ENCODE results near the gene RGS19. TPM values are rescaled to one million over a fixed set of nuclear protein-coding genes. Genes with fewer than 3 reads are reported as not detected.

Gene RGS19
- total and polyA plus RNA-seq, 8 donors, result 6.3 to 63.9 (median 8.8) TPM

DNA sequence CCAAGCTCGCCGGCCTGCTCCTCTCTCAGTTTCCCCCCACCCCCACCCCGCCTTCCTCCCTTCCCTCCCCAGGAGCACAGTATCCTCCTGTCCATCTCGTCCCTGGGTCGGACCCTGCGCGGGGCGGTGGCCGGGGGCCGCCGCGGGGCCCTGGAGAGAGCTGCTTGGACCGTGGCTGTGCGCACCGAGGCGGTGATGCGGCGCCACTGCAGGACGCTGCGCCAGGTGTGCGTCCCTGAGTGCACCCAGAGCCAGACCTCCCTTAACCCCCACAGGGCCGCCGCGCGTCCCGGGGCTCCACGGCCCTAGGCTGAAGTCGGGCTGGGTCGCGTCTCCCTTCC, 41.1 kb downstream of the RGS19 start:
- ATAC-seq, result peak; percentile 4
- peaks cover 32 to 73% of the 10 kb centered on the region in 2 donors for H3K27me3 ChIP-seq
- peaks cover 21 to 50% of the 10 kb centered on the region in 2 donors for H3K4me1 ChIP-seq

GRCh38 chr20:64037498-64038213, 41.7 kb downstream of the RGS19 start:
- H3K27me3 ChIP-seq, result peaks cover 32 to 69% of the 10 kb centered on the region in 2 donors
- intact Hi-C loops (cut with DNase I), result no loop called here
- TF ChIP-seq, protein P1, sequence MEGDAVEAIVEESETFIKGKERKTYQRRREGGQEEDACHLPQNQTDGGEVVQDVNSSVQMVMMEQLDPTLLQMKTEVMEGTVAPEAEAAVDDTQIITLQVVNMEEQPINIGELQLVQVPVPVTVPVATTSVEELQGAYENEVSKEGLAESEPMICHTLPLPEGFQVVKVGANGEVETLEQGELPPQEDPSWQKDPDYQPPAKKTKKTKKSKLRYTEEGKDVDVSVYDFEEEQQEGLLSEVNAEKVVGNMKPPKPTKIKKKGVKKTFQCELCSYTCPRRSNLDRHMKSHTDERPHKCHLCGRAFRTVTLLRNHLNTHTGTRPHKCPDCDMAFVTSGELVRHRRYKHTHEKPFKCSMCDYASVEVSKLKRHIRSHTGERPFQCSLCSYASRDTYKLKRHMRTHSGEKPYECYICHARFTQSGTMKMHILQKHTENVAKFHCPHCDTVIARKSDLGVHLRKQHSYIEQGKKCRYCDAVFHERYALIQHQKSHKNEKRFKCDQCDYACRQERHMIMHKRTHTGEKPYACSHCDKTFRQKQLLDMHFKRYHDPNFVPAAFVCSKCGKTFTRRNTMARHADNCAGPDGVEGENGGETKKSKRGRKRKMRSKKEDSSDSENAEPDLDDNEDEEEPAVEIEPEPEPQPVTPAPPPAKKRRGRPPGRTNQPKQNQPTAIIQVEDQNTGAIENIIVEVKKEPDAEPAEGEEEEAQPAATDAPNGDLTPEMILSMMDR (IDR thresholded peaks at IDR 0.05), result no peak
- peaks cover 0 to 29% of the 10 kb centered on the region in 2 donors for H3K36me3 ChIP-seq
- H3K4me3 ChIP-seq, result peak overlapping the region in 1 of 2 donors; percentile 53
- no peaks in the 10 kb centered on the region for H3K9me3 ChIP-seq
- peaks cover 21 to 50% of the 10 kb centered on the region in 2 donors for H3K4me1 ChIP-seq
- H3K27ac ChIP-seq, result peak overlapping the region in 1 of 2 donors; percentile 76
- DNase-seq (no peak), ATAC-seq (no peak)

More for the DNA sequence above, 41.1 kb downstream of the RGS19 start:
- Histone ChIP-seq H3K27ac (peak overlapping the region; percentile 76 to 78), H3K36me3 (peaks cover 0 to 24% of the 10 kb centered on the region in 2 donors), H3K9me3 (no peaks in the 10 kb centered on the region), H3K4me3 (peak overlapping the region; percentile 38 to 53)
- intact Hi-C loops (cut with DNase I), result no loop called here
- TF ChIP-seq, protein P1 (IDR thresholded peaks at IDR 0.05), result no peak
- DNase-seq, result no peak

GRCh38 chr20:64037199-64037497, 42.2 kb downstream of the RGS19 start:
- Histone ChIP-seq H3K4me1 (peaks cover 18 to 47% of the 10 kb centered on the region in 2 donors), H3K9me3 (no peaks in the 10 kb centered on the region), H3K36me3 (peaks cover 0 to 35% of the 10 kb centered on the region in 2 donors), H3K27ac (no peak overlapping the region), H3K4me3 (no peak overlapping the region), H3K27me3 (peaks cover 28 to 64% of the 10 kb centered on the region in 2 donors)
- no peak for ATAC-seq
- TF ChIP-seq, protein P1 (IDR thresholded peaks at IDR 0.05), result no peak
- no peak for DNase-seq
- intact Hi-C loops (cut with DNase I), result no loop called here

DNA sequence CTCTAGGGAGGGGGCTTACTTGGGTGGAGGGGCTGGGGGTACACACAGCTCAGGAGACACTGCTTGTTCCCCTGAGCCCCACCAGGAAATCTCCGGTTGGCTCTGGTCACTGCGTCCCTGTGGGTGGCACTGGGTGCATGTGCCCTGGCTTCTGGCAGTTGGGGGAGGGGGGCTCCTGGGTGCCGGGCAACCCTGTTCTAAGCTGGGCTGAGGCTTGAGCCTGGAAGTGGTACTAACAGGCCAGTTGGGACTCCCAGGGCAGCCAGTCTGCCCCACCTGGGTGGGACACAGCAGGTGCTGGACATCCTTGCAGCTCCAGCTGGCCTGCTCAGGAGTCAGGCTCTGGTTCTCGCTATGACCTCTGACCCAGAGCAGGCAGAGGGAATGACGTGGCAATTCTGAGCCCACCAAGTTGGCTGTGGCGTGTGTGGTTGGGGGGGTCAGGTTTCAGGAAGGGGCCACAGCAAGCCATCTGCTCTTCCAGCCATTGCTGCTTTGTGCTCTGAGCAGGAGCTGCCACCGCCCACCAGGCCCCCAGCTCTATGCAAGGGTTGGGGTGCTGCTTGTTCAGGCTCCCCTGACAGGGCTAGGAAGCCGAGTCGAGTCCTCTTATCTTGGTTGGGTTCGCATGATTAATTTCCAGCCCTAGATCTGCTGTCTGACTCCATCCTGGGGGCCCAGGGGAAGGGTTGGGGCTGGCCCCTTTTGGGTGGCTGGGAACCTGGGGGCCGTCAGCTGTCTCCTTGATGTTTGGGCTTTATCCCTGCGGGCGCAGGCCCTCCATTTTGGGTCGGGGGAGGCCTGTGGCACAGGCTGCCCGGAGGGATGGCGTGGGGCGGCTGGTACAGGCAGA, 42.7 kb downstream of the RGS19 start:
- Histone ChIP-seq H3K9me3 (no peaks in the 10 kb centered on the region), H3K4me3 (no peak overlapping the region), H3K27me3 (peaks cover 23 to 58% of the 10 kb centered on the region in 2 donors), H3K36me3 (peaks cover 0 to 40% of the 10 kb centered on the region in 2 donors), H3K27ac (no peak overlapping the region), H3K4me1 (peaks cover 12 to 41% of the 10 kb centered on the region in 2 donors)
- no peak for DNase-seq
- TF ChIP-seq, protein P1 (IDR thresholded peaks at IDR 0.05), result no peak
- intact Hi-C loops (cut with DNase I), result no loop called here
- no peak for ATAC-seq

- H3K27me3 ChIP-seq, result peaks cover 18 to 52% of the 10 kb centered on the region in 2 donors
- peaks cover 0 to 47% of the 10 kb centered on the region in 2 donors for H3K36me3 ChIP-seq
- no peaks in the 10 kb centered on the region for H3K9me3 ChIP-seq
- no peak for ATAC-seq
- H3K4me1 ChIP-seq, result peaks cover 10 to 35% of the 10 kb centered on the region in 2 donors
- no peak within 1 kb of the TSS for H3K27ac ChIP-seq
- TF ChIP-seq, protein P1 (IDR thresholded peaks at IDR 0.05), result no peak
- DNase-seq, result no peak
- intact Hi-C loops (cut with DNase I), result no loop called here
- H3K4me3 ChIP-seq, result no peak within 1 kb of the TSS
Observed at GRCh38 chr20:64035933-64036345, 43.4 kb downstream of the RGS19 start, which contains the start of gene C20orf204. C20orf204 (plus strand) TSS chr20:64036182; CDS start chr20:64036324, 142 bp downstream.

All from left lung (tissue), 10 donors.